Astrocyte (in vitro differentiated cells and primary cell): Measurements from ENCODE around the gene ROBO2.

Source experiments
- EZH2 ChIP-seq: IDR thresholded peaks from 2 replicates; pipeline ENCODE4 v1.6.1; 2012; ENCODE audit warnings: mild to moderate bottlenecking, low read length, inconsistent platforms; ENCODE audit not compliant: insufficient read depth
- TF ChIP-seq, protein P1 (sequence below): IDR thresholded peaks from 2 replicates; pipeline ENCODE4 v1.5.1; 2011; ENCODE audit warnings: low read depth, mild to moderate bottlenecking, inconsistent platforms, low read length, moderate library complexity; ENCODE audit not compliant: insufficient read depth

DNA sequence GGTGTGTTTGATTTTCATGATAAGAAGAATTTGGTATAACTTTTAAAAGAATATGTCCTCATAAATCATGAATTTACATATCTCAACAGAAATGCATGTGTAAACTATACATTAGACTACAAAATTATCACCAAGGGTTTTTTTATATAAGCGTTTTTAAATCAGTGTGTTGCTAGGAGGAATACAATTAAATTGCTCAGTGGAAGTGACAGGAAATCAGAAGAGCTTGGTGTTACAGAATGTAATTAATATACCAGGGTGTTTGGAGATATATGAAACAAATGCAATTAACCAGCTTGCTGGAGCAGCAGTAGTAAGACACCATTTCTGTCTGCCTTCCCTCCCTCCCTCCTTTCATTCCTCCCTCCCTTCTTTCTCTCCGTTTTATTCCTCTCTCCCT, 2.4 kb downstream of the ROBO2 start:
- TF ChIP-seq EZH2 = no peak
- TF ChIP-seq, protein P1, sequence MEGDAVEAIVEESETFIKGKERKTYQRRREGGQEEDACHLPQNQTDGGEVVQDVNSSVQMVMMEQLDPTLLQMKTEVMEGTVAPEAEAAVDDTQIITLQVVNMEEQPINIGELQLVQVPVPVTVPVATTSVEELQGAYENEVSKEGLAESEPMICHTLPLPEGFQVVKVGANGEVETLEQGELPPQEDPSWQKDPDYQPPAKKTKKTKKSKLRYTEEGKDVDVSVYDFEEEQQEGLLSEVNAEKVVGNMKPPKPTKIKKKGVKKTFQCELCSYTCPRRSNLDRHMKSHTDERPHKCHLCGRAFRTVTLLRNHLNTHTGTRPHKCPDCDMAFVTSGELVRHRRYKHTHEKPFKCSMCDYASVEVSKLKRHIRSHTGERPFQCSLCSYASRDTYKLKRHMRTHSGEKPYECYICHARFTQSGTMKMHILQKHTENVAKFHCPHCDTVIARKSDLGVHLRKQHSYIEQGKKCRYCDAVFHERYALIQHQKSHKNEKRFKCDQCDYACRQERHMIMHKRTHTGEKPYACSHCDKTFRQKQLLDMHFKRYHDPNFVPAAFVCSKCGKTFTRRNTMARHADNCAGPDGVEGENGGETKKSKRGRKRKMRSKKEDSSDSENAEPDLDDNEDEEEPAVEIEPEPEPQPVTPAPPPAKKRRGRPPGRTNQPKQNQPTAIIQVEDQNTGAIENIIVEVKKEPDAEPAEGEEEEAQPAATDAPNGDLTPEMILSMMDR = no peak
